Activated naive CD8-positive, alpha-beta T cell treated with anti-CD3 and anti-CD28 coated beads, Interleukin-2, amount 50 U/mL, for 24 hours (primary cell): ENCODE measurements around the gene TSPO.

Experiments
- ATAC-seq: fragments of 150-1000 bp; cut with Tn5 transposase; one replicate; pipeline ENCODE4 v1.10.0; 2021
- DNase-seq: peaks from one replicate; pipeline ENCODE4 v3.0.0; 2021
- H3K27ac Mint-ChIP-seq: one replicate; pipeline ENCODE4 v1.8.0; 2021; ENCODE audit warnings: mild to moderate bottlenecking, mixed read lengths
- H3K27me3 Mint-ChIP-seq: one replicate; pipeline ENCODE4 v1.8.0; 2021; ENCODE audit warnings: mixed read lengths
- H3K36me3 Mint-ChIP-seq: one replicate; pipeline ENCODE4 v1.8.0; 2021; ENCODE audit warnings: low read depth, mixed read lengths
- H3K4me1 Mint-ChIP-seq: one replicate; pipeline ENCODE4 v1.8.0; 2021; ENCODE audit warnings: mixed read lengths
- H3K4me3 Mint-ChIP-seq: one replicate; pipeline ENCODE4 v1.8.0; 2021; ENCODE audit warnings: mild to moderate bottlenecking, moderate library complexity, mixed read lengths
- H3K9me3 Mint-ChIP-seq: one replicate; pipeline ENCODE4 v1.8.0; 2021; ENCODE audit warnings: mixed read lengths

TSPO gene

GRCh38 chr22:43160497-43161126 lies 9.3 kb downstream of the TSPO start:
- Mint-ChIP-seq H3K9me3 (no peaks in the 10 kb centered on the region), H3K27ac (no peak overlapping the region), H3K36me3 (peaks cover 8% of the 10 kb centered on the region), H3K4me3 (no peak overlapping the region), H3K27me3 (no peaks in the 10 kb centered on the region), H3K4me1 (peaks cover 5% of the 10 kb centered on the region)
- no peak for DNase-seq
- ATAC-seq = no peak

- H3K36me3 Mint-ChIP-seq = peaks cover 8% of the 10 kb centered on the region
- H3K27ac Mint-ChIP-seq = no peak overlapping the region
- H3K27me3 Mint-ChIP-seq = no peaks in the 10 kb centered on the region
- ATAC-seq (no peak), DNase-seq (no peak)
- H3K9me3 Mint-ChIP-seq = no peaks in the 10 kb centered on the region
- no peaks in the 10 kb centered on the region for H3K4me1 Mint-ChIP-seq
- H3K4me3 Mint-ChIP-seq = no peak overlapping the region
These were observed 11.2 kb downstream of the TSPO start for GRCh38 chr22:43162412-43163150.

- peaks cover 8% of the 10 kb centered on the region for H3K36me3 Mint-ChIP-seq
- DNase-seq (no peak), ATAC-seq (no peak)
- no peaks in the 10 kb centered on the region for H3K4me1 Mint-ChIP-seq
- H3K27ac Mint-ChIP-seq = no peak overlapping the region
- no peaks in the 10 kb centered on the region for H3K27me3 Mint-ChIP-seq
- H3K9me3 Mint-ChIP-seq = no peaks in the 10 kb centered on the region
- no peak overlapping the region for H3K4me3 Mint-ChIP-seq
These were observed 12.0 kb downstream of the TSPO start for GRCh38 chr22:43163241-43163795.

- no peaks in the 10 kb centered on the region for H3K4me1 Mint-ChIP-seq
- H3K27ac Mint-ChIP-seq = no peak overlapping the region
- peaks cover 7% of the 10 kb centered on the region for H3K36me3 Mint-ChIP-seq
- H3K27me3 Mint-ChIP-seq = no peaks in the 10 kb centered on the region
- no peak overlapping the region for H3K4me3 Mint-ChIP-seq
- ATAC-seq = no peak
- no peak for DNase-seq
- H3K9me3 Mint-ChIP-seq = no peaks in the 10 kb centered on the region
These were observed 13.3 kb downstream of the TSPO start for GRCh38 chr22:43164636-43165035.

GRCh38 chr22:43166132-43166930 lies 15.0 kb downstream of the TSPO start:
- Mint-ChIP-seq H3K4me3 (no peak overlapping the region), H3K27ac (no peak overlapping the region), H3K9me3 (no peaks in the 10 kb centered on the region), H3K4me1 (no peaks in the 10 kb centered on the region), H3K36me3 (peaks cover 18% of the 10 kb centered on the region), H3K27me3 (no peaks in the 10 kb centered on the region)
- DNase-seq (no peak), ATAC-seq (no peak)

- DNase-seq (no peak), ATAC-seq (no peak)
- no peak overlapping the region for H3K27ac Mint-ChIP-seq
- H3K4me1 Mint-ChIP-seq = no peaks in the 10 kb centered on the region
- H3K9me3 Mint-ChIP-seq = no peaks in the 10 kb centered on the region
- H3K27me3 Mint-ChIP-seq = no peaks in the 10 kb centered on the region
- no peak overlapping the region for H3K4me3 Mint-ChIP-seq
- H3K36me3 Mint-ChIP-seq = peaks cover 18% of the 10 kb centered on the region
These were observed 15.7 kb downstream of the TSPO start for GRCh38 chr22:43167001-43167589.

- DNase-seq = no peak
- Mint-ChIP-seq H3K27me3 (no peaks in the 10 kb centered on the region), H3K36me3 (peaks cover 22% of the 10 kb centered on the region), H3K27ac (no peak overlapping the region), H3K4me1 (no peaks in the 10 kb centered on the region), H3K9me3 (no peaks in the 10 kb centered on the region), H3K4me3 (no peak overlapping the region)
- ATAC-seq = no peak
These were observed 17.3 kb downstream of the TSPO start for GRCh38 chr22:43168471-43169309.

- DNase-seq (no peak), ATAC-seq (no peak)
- peaks cover 18% of the 10 kb centered on the region for H3K36me3 Mint-ChIP-seq
- no peak overlapping the region for H3K27ac Mint-ChIP-seq
- H3K27me3 Mint-ChIP-seq = no peaks in the 10 kb centered on the region
- no peaks in the 10 kb centered on the region for H3K4me1 Mint-ChIP-seq
- no peak overlapping the region for H3K4me3 Mint-ChIP-seq
- no peaks in the 10 kb centered on the region for H3K9me3 Mint-ChIP-seq
These were observed 18.2 kb downstream of the TSPO start for GRCh38 chr22:43169310-43170130.

GRCh38 chr22:43170131-43170480 lies 18.7 kb downstream of the TSPO start:
- H3K4me3 Mint-ChIP-seq = no peak overlapping the region
- no peaks in the 10 kb centered on the region for H3K27me3 Mint-ChIP-seq
- no peak overlapping the region for H3K27ac Mint-ChIP-seq
- H3K36me3 Mint-ChIP-seq = peaks cover 18% of the 10 kb centered on the region
- no peaks in the 10 kb centered on the region for H3K9me3 Mint-ChIP-seq
- DNase-seq (no peak), ATAC-seq (no peak)
- no peaks in the 10 kb centered on the region for H3K4me1 Mint-ChIP-seq

- Mint-ChIP-seq H3K9me3 (no peaks in the 10 kb centered on the region), H3K27ac (no peak overlapping the region), H3K4me3 (no peak overlapping the region), H3K36me3 (peaks cover 20% of the 10 kb centered on the region), H3K27me3 (no peaks in the 10 kb centered on the region), H3K4me1 (no peaks in the 10 kb centered on the region)
- DNase-seq (no peak), ATAC-seq (no peak)
These were observed 19.7 kb downstream of the TSPO start for GRCh38 chr22:43171019-43171491.

- no peaks in the 10 kb centered on the region for H3K9me3 Mint-ChIP-seq
- no peak overlapping the region for H3K4me3 Mint-ChIP-seq
- DNase-seq (no peak), ATAC-seq (no peak)
- peaks cover 22% of the 10 kb centered on the region for H3K36me3 Mint-ChIP-seq
- H3K4me1 Mint-ChIP-seq = no peaks in the 10 kb centered on the region
- H3K27ac Mint-ChIP-seq = no peak overlapping the region
- no peaks in the 10 kb centered on the region for H3K27me3 Mint-ChIP-seq
These were observed 20.2 kb downstream of the TSPO start for GRCh38 chr22:43171607-43172006.

- H3K27me3 Mint-ChIP-seq = no peaks in the 10 kb centered on the region
- no peak overlapping the region for H3K4me3 Mint-ChIP-seq
- peaks cover 25% of the 10 kb centered on the region for H3K36me3 Mint-ChIP-seq
- no peaks in the 10 kb centered on the region for H3K4me1 Mint-ChIP-seq
- no peak for ATAC-seq
- H3K9me3 Mint-ChIP-seq = no peaks in the 10 kb centered on the region
- DNase-seq = no peak
- no peak overlapping the region for H3K27ac Mint-ChIP-seq
These were observed 20.8 kb downstream of the TSPO start for GRCh38 chr22:43172191-43172590.

GRCh38 chr22:43173566-43173965 lies 22.2 kb downstream of the TSPO start:
- DNase-seq (no peak), ATAC-seq (no peak)
- no peaks in the 10 kb centered on the region for H3K27me3 Mint-ChIP-seq
- no peaks in the 10 kb centered on the region for H3K4me1 Mint-ChIP-seq
- no peak overlapping the region for H3K4me3 Mint-ChIP-seq
- no peaks in the 10 kb centered on the region for H3K9me3 Mint-ChIP-seq
- no peak overlapping the region for H3K27ac Mint-ChIP-seq
- peaks cover 36% of the 10 kb centered on the region for H3K36me3 Mint-ChIP-seq
